Calu3 (cell line): Measurements from ENCODE around the gene FTCD. TPM values are rescaled to one million over a fixed set of nuclear protein-coding genes. Genes with fewer than 3 reads are reported as not detected.

ENCODE experiments used
- BruUV-seq: library from RNA; stranded (reverse); fragments of 400-500 nt; replicated peaks from 2 replicates; lab custom pipeline; 2021; lab: Mats Ljungman, UMichigan
- CTCF ChIA-PET: fragments of 300-600 bp; sonication (Branson Sonifier 250); formaldehyde crosslinking; loops from one replicate; lab custom pipeline; 2022; ENCODE audit warnings: antibody characterized with exemption; lab: Charles Lee
- DNase-seq: peaks from one replicate; pipeline ENCODE4 v3.0.0; 2022
- H3K27ac Mint-ChIP-seq: one replicate; pipeline ENCODE4 v1.8.0; 2022; ENCODE audit warnings: mixed read lengths; ENCODE audit not compliant: unreplicated experiment
- H3K27me3 Mint-ChIP-seq: one replicate; pipeline ENCODE4 v1.8.0; 2022; ENCODE audit warnings: mixed read lengths; ENCODE audit not compliant: unreplicated experiment
- H3K36me3 Mint-ChIP-seq: one replicate; pipeline ENCODE4 v1.8.0; 2022; ENCODE audit warnings: mild to moderate bottlenecking, moderate library complexity, mixed read lengths; ENCODE audit not compliant: insufficient read depth, unreplicated experiment
- H3K4me1 Mint-ChIP-seq: one replicate; pipeline ENCODE4 v1.8.0; 2022; ENCODE audit warnings: mild to moderate bottlenecking, low read depth, mixed read lengths; ENCODE audit not compliant: unreplicated experiment
- H3K4me3 Mint-ChIP-seq: one replicate; pipeline ENCODE4 v1.8.0; 2022; ENCODE audit warnings: mild to moderate bottlenecking, low read depth, moderate library complexity, mixed read lengths; ENCODE audit not compliant: unreplicated experiment
- H3K9me3 Mint-ChIP-seq: one replicate; pipeline ENCODE4 v1.8.0; 2022; ENCODE audit warnings: low read depth, mixed read lengths; ENCODE audit not compliant: unreplicated experiment
- CTCF ChIP-seq: fragments of 200-600 bp; IDR thresholded peaks from one replicate; pipeline ENCODE4 v1.8.0; 2022; ENCODE audit warnings: antibody characterized with exemption; ENCODE audit not compliant: unreplicated experiment
- intact Hi-C: fragments of 100-400 bp; cut with micrococcal nuclease; formaldehyde crosslinking; loops from one replicate; pipeline ENCODE4 v1.10.0; 2022; ENCODE audit not compliant: unreplicated experiment
- total RNA-seq: library from RNA; stranded (reverse); gene quantifications from 2 replicates; pipeline ENCODE4 v1.2.3, GENCODE V29; 2022

The FTCD gene
- total RNA-seq, 1 experiment from 2014 or later = 0.31 TPM

- TF ChIP-seq CTCF = no peak
- Mint-ChIP-seq H3K4me1 (peaks cover 4% of the 10 kb centered on the region), H3K27ac (no peak overlapping the region), H3K9me3 (no peaks in the 10 kb centered on the region), H3K27me3 (no peaks in the 10 kb centered on the region), H3K4me3 (no peak overlapping the region), H3K36me3 (peaks cover 39% of the 10 kb centered on the region)
- no peak for DNase-seq
- CTCF ChIA-PET = no interaction called here
- BruUV-seq = no TSS peak
- intact Hi-C loops = no loop called here
Observed at GRCh38 chr21:46193829-46194373, 38.5 kb upstream of the FTCD start.

- CTCF ChIA-PET = no interaction called here
- no peaks in the 10 kb centered on the region for H3K9me3 Mint-ChIP-seq
- peaks cover 16% of the 10 kb centered on the region for H3K4me1 Mint-ChIP-seq
- no TSS peak for BruUV-seq
- no peaks in the 10 kb centered on the region for H3K27me3 Mint-ChIP-seq
- H3K4me3 Mint-ChIP-seq = no peak overlapping the region
- no peak for DNase-seq
- intact Hi-C loops = no loop called here
- peaks cover 33% of the 10 kb centered on the region for H3K36me3 Mint-ChIP-seq
- no peak for TF ChIP-seq CTCF
- no peak overlapping the region for H3K27ac Mint-ChIP-seq
Observed at GRCh38 chr21:46191686-46192575, 36.6 kb upstream of the FTCD start.

GRCh38 chr21:46191257-46191685, 35.9 kb upstream of the FTCD start:
- CTCF ChIA-PET = no interaction called here
- peaks cover 16% of the 10 kb centered on the region for H3K4me1 Mint-ChIP-seq
- no TSS peak for BruUV-seq
- no peaks in the 10 kb centered on the region for H3K27me3 Mint-ChIP-seq
- H3K36me3 Mint-ChIP-seq = peaks cover 28% of the 10 kb centered on the region
- H3K27ac Mint-ChIP-seq = no peak overlapping the region
- DNase-seq = no peak
- no peaks in the 10 kb centered on the region for H3K9me3 Mint-ChIP-seq
- no peak for TF ChIP-seq CTCF
- no peak overlapping the region for H3K4me3 Mint-ChIP-seq
- intact Hi-C loops = no loop called here

GRCh38 chr21:46190491-46191131, 35.2 kb upstream of the FTCD start:
- no peak for TF ChIP-seq CTCF
- H3K4me1 Mint-ChIP-seq = peaks cover 16% of the 10 kb centered on the region
- H3K27ac Mint-ChIP-seq = no peak overlapping the region
- H3K9me3 Mint-ChIP-seq = no peaks in the 10 kb centered on the region
- no peak for DNase-seq
- CTCF ChIA-PET = no interaction called here
- H3K36me3 Mint-ChIP-seq = peaks cover 26% of the 10 kb centered on the region
- no peak overlapping the region for H3K4me3 Mint-ChIP-seq
- no TSS peak for BruUV-seq
- no peaks in the 10 kb centered on the region for H3K27me3 Mint-ChIP-seq
- intact Hi-C loops = no loop called here
